GM11168 (cell line): ENCODE measurements around the gene BRINP1.

Source experiments
- in situ Hi-C: fragments of 300-500 bp; cut with MboI; formaldehyde crosslinking; loops from one replicate; pipeline ENCODE4 v1.12.0; 2022; ENCODE audit warnings: low sequenced_read_pairs; ENCODE audit not compliant: unreplicated experiment

Gene BRINP1

GRCh38 chr9:119343059-119343990 is 25.9 kb downstream of the BRINP1 start:
- in situ Hi-C loops: no loop called here

- in situ Hi-C loops: no loop called here
These were observed 30.2 kb downstream of the BRINP1 start for GRCh38 chr9:119339056-119339455.

- in situ Hi-C loops: no loop called here
These were observed 31.7 kb downstream of the BRINP1 start for GRCh38 chr9:119337573-119337972.

GRCh38 chr9:119334745-119335144 is 34.5 kb downstream of the BRINP1 start:
- in situ Hi-C loops: no loop called here

- in situ Hi-C loops: no loop called here
These were observed 35.6 kb downstream of the BRINP1 start for GRCh38 chr9:119333507-119334229.

- in situ Hi-C loops: no loop called here
These were observed 36.7 kb downstream of the BRINP1 start for GRCh38 chr9:119332522-119332921.

GRCh38 chr9:119322184-119322583 is 47.1 kb downstream of the BRINP1 start:
- in situ Hi-C loops: no loop called here

GRCh38 chr9:119318371-119318770 is 50.9 kb downstream of the BRINP1 start:
- in situ Hi-C loops: no loop called here

GRCh38 chr9:119313846-119314245 is 55.4 kb downstream of the BRINP1 start:
- in situ Hi-C loops: no loop called here

GRCh38 chr9:119310741-119311140 is 58.5 kb downstream of the BRINP1 start:
- in situ Hi-C loops: no loop called here

- in situ Hi-C loops: no loop called here
These were observed 61.8 kb downstream of the BRINP1 start for GRCh38 chr9:119307471-119307870.

GRCh38 chr9:119304555-119304954 is 64.7 kb downstream of the BRINP1 start:
- in situ Hi-C loops: no loop called here

- in situ Hi-C loops: no loop called here
These were observed 66.1 kb downstream of the BRINP1 start for GRCh38 chr9:119302988-119303698.

GRCh38 chr9:119298076-119298853 is 71.0 kb downstream of the BRINP1 start:
- in situ Hi-C loops: loop anchor here (25.0 kb wide), 1 partner anchor 1636 kb away; no protein-coding TSS in a partner anchor

GRCh38 chr9:119291554-119291953 is 77.7 kb downstream of the BRINP1 start:
- in situ Hi-C loops: loop anchor here (25.0 kb wide), 1 partner anchor 1629 kb away; no protein-coding TSS in a partner anchor

GRCh38 chr9:119289740-119290433 is 79.3 kb downstream of the BRINP1 start:
- in situ Hi-C loops: loop anchor here (25.0 kb wide), 1 partner anchor 1628 kb away; no protein-coding TSS in a partner anchor

GRCh38 chr9:119284587-119285337 is 84.5 kb downstream of the BRINP1 start:
- in situ Hi-C loops: loop anchor here (25.0 kb wide), 1 partner anchor 1622 kb away; no protein-coding TSS in a partner anchor

- in situ Hi-C loops: loop anchor here (25.0 kb wide), 1 partner anchor 1622 kb away; no protein-coding TSS in a partner anchor
These were observed 85.1 kb downstream of the BRINP1 start for GRCh38 chr9:119284118-119284517.
